Activated CD4-positive, alpha-beta T cell treated with anti-CD3 and anti-CD28 coated beads for 1 hour (primary cell): ENCODE results near the gene RGS7.
"Not testable (repeated sequence)": the region's sequence is repeated elsewhere in the genome, so short reads cannot be mapped to it uniquely, and the experiment has no call there.

Source experiments
- DNase-seq: peaks from one replicate; pipeline ENCODE4 v3.0.0-alpha.2; 2020

Gene RGS7

DNA sequence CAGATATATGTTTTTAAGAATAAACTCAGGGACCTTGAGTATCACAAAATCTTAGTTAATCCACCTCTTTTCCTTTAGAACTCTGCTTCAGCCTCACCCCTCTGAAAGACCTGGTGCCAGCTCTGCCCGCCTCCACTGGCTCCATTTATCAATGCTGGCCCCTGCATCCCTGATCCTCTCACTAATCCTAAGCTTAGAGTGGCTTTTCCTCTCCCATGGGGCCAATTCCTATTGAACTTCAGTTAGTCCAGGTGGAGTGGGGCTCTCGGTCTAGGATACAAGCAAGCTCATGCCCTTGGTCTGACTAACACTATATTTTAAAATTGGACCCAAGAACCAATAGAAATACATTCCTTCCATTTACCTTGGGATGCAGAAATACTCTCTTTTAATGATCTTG, 87.0 kb downstream of the RGS7 start:
- no peak for DNase-seq

DNA sequence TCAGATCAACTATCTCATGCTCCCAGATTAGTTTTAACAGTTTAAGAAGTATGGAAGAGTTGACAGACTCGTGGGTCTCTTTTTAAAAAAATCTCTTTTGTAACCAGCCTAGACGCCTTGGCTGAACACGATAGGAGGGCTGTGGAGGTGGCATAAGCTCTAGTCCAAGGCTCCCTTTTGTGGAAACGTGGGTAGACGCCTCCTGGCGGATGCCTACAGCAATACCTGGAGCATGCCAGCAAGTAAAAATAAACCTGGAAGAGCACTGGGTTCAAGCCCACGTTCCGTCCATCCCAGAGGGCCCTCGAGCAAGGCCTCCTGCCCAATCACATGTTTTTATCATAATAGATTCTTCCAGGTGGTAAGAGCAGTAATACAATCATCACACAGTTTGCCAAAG, 87.9 kb downstream of the RGS7 start:
- DNase-seq, result no peak

DNA sequence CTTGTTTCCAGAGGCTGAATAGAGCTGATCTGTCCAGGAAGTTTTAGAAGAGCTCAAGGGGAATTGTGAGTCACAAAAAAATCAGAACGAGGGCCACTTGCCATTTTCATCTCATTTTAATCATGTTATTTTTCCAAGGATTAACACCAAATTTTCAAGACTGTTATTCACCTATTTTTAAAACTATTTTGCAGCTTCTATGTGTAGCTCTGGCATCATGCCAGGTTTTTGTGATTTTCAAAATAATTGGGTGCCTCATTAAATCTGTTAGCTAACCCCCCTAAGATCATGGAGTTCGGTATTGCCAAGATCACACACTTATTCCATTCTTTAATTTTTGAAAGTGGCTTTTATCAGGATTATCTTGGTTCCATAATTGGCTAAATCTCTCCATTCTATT, 90.9 kb downstream of the RGS7 start:
- DNase-seq, result no peak

DNA sequence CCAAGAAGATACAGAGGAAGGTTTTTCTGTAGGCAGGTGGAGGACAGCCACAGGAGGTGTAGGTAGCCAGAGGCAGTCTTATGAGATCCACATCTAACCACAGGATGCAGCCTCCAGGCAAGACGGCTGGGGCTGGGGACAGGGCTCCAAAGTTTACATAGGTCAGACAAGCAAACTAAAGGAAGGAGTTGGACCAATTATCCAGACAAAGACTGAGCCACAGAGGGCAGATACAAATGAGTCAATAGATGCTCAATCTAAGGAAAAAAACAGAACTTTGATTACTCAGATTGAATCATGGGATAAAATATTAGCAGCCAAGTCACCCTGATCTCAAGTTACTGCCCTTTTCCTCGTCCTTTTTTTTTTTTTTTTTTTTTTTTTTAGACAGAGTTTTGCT, 91.6 kb downstream of the RGS7 start:
- no peak for DNase-seq

DNA sequence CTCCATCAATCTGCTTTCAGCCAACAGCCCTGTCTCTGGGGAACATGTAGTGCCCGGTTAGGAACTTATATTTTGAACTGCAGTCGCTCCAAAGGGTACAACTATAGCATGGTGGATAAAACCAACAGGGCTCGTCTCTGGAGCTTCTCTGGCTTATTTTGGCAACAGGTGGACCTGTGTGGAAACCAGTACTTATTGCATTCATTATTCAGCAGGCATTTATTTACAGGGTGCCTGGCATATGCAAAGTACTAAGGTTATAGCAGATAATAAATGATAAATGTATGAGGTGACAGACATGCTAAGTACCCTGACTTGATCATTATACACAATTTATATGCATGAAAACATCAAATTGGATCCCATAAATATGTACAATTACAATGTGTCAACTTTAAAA, 93.7 kb downstream of the RGS7 start:
- no peak for DNase-seq

DNA sequence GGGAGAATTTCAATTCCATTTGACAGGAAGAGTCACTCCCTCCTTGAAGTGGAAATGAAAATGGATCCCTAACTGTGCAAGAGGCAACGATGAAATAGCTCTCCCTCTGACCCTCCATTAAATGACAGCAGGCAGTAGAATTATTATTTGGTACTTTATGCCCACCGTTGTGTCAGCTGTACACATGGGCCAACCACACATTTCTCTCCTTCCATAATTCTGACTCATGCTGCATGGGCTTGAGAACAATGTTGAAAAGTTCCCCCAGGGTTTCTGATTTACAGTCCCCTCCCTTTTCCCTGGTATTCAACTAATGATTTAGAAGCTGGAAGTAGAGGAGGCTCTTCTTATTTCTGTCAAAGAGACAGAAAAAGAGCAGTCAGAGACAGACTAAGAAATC, 103.5 kb downstream of the RGS7 start:
- DNase-seq, result no peak

DNA sequence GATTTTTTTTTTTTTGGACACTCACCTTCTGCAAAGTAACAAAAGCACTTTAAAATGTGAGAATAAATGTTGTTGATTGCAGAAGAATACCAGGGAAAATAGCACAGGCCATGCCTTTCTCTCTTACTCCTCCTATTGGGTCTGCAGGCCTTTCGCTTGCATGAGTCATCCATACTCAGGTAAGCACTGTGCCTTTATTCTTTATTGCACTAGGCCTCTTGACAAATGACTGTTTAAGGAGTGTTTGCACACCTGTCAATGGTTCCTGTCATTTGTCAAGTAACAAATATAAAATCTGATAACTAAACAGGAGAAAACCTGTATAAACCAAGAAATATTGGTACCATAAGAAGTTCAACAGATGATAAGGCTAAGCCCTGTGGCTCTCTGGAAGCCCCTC, 106.5 kb downstream of the RGS7 start:
- DNase-seq, result no peak

DNA sequence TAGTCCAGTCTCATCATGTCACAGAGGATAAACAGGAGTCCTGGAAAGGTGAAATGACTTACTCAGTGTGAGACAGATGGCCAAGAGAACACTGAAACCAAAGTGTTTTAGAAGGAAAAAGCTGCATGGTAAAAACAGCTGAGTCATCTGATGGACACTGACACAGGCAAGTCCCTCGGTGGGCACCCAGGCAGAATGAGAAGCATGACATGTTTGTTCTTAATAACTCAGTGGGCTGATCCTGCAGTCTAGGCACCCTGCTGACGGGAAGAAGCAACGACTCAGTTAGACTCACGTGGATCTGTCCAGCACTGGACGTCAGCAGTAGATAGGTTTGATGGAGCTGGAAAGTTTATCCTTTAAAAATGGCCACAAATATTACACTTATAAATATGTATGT, 116.9 kb downstream of the RGS7 start:
- DNase-seq, result no peak

DNA sequence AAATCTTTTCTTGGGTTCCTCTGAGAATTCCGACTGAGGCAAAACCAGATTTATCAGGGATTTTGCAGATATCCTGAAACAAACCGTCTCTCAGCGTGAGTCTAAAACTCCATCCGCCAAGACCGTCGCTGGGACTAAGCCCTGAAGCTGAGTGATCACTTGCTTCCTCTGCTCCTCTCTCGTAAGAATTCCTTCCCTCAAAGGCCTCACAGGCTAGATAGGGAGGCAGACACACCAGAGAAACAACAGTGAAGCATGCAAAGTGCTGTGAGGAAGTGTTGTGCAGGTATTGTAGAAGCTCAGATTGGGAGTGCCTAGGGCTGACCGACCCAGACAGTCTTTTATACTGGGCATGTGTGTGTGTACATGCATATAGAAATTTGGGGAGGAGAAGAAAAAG, 119.1 kb downstream of the RGS7 start:
- DNase-seq, result no peak

DNA sequence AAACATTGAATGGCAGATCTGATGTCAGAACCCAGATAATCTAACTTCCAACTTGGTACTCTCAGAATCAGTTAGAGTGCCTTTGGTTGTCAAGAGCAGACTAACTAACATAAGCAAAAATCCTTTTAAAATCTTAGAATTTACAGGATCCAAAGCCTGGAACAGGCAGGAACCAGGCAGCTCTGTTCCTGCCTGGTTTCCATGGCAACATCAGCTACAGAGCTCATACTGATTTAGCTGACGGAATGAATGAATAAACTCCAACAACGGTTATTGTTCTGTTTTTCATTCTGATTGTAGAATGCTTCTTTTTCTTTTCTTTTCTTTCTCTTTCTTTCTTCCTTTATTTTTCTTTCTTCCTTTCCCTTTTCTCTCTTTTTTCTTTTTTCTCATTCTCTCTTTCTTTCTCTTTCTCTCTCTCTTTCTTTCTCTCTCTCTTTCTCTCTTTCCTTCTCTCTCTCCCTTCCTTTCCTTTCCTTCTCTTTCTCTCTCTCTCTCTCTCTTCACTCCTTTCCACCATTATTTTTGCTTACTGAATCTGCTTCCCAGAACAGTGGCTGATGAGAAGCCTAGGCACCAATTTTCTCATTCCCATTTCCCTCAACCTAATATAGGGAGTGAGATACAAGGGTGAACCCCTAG, 121.6 kb downstream of the RGS7 start:
- DNase-seq, result no peak

DNA sequence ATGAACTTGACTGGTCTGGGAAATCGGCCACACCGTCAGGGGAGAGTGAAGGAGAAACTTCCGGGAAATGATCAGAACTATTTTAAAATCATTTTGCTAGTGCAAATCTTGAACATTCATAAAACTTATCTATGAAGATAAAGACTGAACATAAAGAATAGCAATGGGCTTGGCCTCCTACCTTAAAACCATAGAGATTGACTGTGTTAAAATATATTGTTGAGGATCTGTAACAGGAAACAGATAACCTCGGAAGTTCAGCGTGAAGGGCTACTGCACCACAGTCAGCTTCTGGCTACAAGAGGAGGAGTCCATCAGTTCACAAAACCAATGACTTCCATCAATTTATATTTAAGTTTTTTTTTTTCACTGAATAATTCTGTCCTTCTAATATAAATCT, 127.3 kb downstream of the RGS7 start:
- no peak for DNase-seq

DNA sequence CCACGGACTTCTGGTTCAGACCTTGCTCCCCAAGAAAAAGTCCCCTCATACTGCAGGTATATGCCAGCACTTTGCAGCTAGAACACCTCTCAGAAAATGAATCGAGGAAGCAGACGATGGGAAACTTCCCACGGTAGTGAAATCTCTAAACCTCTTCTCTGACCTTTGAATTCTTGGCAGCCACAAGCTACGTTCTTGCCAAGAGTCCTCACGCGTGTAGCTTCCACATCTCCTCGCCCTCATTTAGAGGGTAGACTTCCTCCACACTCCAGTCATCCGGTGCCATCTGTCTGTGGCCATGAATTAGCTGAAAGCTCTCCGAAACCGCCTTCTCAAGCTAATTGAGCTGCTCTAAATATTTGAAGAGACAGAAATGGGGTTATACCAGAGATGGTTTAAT, 127.8 kb downstream of the RGS7 start:
- DNase-seq, result no peak

DNA sequence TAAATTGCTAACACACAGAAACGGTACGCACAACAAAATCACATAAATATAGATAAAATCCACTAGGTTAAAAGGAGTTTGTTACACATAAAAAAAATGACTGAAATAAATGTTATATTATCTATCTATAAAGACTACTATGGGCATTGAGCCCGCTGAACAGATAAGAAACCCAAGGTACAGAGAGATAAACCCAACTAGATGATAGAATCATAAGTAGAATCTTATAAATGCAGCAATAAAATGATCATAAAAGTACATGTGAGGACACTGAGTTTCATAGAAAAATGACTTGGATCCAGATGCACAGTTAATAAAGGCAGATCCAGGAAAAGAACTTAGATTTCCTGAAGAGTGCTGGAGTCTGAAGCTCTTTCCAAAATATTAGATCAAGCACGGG, 128.7 kb downstream of the RGS7 start:
- no peak for DNase-seq

DNA sequence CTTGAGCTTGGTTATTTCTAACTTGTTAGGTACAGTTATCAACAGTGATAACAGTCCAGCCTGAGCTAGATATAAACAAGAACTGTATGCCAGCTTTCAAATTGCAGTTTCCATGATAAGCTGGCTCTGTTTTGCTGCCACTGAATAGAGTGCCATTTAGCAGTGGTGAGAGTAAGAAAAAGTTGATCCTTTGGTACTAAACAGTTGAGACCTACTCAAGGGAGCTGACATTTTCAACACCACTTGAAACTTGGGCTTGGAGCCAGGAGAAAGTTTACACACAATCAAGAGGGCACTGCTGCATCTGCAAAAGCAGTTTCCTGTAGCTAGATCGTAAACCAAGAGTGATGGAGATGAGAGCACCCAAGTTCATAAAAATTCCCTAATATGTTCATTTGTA, 131.3 kb downstream of the RGS7 start:
- DNase-seq, result no peak

DNA sequence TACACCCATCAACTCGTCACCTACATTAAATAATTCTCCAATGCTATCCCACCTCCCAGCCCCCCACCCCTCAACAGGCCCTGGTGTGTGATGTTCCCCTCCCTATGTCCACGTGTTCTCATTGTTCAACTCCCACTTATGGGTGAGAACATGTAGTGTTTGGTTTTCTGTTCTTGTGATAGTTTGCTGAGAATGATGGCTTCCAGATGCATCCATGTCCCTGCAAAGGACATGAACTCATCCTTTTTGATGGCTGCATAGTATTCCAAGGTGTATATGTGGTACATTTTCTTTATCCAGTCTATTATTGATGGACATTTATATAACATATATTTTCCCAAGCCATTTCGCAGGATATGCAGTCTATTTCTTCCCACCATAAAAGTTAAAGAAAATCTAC, 132.8 kb downstream of the RGS7 start:
- DNase-seq, result not testable (repeated sequence)

DNA sequence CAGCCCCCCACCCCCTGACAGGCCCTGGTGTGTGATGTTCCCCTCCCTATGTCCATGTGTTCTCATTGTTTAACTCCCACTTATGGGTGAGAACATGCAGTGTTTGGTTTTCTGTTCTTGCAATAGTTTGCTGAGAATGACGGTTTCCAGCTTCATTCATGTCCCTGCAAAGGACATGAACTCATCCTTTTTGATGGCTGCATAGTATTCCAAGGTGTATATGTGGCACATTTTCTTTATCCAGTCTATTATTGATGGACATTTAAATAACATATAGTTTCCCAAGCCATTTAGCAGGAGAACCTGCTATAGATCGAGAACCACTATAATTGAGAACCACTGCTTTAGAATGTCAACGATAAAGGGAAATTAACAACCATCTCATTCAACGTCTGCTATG, 134.2 kb downstream of the RGS7 start:
- DNase-seq, result not testable (repeated sequence)

DNA sequence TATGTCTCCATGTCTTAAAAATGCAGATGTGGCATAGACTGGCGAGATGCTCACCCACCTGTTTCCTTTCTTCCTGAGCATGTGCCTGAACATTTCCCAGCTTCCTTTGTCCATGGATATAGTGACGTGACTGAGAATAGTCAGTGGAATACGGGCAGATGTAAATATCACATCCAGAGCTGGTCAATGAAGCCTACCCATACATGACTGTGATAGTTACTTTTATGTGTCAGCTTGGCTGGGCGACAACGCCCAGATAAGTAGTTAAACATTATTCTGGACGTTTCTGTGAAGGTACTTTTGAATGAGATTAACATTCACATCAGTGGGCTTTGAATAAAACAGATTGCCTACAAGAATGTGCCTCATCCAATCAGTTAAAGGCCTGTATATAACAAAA, 135.7 kb downstream of the RGS7 start:
- no peak for DNase-seq

DNA sequence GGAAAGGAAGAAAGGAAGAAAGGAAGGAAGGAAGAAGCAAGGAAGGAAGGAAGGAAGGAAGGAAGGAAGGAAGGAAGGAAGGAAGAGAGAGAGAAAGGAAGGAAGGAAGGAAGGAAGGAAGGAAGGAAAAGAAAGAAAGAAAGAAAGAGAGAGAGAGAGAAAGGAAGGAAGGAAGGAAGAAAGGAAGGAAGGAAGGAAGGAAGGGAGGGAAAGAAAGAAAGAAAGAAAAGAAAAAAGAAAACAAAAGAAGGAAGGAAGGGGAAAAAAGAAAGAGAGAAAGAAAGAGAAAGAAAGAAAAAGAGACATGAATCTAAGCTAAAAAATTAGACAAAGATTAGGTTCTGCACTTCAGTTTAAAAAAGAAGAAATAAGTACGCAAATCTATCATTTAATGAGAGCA, 136.1 kb downstream of the RGS7 start:
- not testable (repeated sequence) for DNase-seq

DNA sequence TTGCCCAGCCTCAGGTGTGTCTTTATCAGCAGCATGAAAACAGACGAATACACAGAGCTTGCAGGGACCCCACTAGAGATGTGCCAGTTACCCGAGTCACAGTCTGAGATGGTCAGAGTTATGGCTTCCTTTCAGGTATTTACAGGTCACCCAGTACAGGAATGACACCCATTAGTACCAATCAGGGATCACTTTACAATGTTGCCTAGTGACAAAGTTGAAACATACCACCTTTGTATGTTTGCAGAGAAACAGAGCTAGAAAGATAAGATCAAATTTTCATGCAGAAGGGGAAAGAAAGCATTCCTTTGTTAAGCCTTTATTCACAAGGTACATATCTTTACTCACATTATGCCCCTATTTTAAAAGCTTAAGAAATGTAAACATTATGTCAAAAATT, 137.6 kb downstream of the RGS7 start:
- DNase-seq, result no peak

DNA sequence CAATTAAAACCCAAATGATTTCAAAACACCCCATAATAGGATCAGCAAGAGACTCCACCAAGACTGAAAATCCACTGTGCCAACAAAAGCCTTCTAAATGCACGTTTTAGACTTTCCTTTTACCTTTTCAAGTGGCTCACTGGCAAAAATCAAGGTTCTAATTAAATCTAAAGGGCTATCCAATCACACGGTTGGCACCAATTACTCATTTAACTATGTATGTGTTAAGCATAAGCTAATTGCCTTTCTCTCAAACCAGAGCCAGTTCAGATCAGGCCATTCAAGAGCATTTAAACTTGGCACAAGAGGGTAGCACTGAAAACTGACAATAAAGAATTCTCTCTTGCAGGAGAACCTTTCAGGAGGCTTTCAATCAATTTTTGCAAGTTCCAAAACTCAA, 139.5 kb downstream of the RGS7 start:
- DNase-seq, result no peak

DNA sequence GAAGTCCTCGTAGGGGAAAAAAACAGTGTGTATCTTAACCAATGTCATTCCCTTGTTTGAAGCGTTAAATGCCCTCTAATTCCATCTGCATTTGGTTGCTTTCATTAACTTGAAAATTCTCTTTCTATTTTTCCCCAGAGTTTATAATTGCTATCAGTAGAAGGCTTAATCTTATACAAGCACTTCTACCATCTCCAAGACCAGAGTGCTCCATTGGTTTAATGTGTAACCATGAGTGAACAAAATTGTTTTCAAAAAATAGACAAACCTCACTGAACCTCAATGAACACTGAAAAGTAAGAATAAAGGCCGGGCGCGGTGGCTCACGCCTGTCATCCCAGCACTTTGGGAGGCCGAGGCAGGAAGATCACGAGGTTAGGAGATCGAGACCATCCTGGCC, 141.3 kb downstream of the RGS7 start:
- DNase-seq, result no peak

DNA sequence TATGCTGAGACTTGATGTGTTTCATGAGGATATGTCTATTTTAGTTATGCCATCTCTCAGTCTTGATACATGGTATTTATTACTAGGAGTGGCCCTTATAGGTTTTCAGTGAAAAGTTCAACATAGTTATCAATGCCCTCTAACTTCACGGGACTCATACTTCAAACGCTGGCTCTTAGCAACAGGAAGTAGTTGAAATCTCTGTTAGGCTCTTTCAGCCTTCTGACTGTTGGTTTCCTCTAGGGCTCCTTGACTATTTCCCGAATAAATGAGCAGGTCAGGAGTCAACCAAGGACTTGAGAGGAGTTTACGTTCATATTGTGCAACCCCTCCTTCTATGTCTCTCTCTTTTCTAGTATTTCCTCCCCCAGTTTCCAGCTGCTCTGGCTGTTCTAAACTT, 141.8 kb downstream of the RGS7 start:
- no peak for DNase-seq

DNA sequence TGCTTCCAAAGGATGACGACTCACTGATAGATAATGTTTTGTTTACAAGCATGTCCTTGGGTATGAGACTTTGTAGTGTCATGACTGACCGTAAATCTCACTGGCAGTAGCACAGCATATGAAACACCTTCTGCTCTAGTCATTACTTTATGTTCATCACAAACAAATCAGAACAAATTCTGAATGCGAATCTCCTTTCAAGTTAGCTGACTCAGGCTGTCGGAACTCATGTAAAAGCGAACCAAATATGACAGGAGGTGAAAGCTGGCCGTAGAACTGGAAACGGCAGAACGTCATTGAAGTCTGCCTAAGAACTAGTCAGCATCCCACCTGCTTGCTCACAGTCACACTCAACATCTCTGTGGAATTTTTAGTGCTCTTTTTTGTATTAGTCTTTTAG, 143.9 kb downstream of the RGS7 start:
- DNase-seq, result no peak

DNA sequence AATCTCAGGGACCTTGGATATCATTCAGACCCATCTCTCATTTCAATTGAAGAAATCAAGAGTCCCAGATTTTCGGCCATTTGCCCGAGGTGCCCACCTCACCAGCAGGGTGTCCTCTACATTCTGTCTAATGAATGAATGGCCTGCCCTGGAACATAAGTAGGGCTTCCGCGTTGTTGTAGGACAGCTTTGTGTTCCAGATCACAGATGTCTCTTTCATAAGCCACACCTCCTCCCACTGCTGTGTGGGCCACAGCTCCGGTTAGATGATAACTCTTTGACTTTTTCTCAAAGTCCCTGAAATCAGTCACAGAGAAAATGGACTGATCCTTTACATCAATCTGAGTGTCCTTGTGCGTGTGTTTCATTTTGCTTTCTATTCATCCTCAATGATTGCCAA, 144.4 kb downstream of the RGS7 start:
- DNase-seq, result no peak

DNA sequence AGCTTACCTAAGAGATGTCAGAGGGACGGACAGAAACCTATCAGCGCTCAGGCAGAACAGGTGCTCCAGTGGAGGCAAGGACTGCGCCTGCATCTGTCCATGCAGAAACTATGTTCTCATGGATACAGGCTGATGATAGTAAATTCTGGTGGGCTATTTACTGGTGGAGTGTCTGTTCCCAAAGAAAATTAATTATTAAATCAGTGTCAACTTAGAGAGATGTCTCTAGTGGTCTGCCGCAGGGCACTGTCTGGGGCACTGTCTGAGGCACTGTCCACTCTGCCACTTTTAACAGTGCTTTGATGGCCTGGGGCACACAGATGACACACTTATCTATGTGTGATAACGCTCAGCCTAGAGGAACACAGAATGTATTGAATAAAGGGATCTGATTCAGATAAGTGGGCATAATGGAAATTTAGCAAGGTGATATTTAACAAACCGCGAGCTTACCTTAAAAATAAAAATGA, 148.1 kb downstream of the RGS7 start:
- no peak for DNase-seq

DNA sequence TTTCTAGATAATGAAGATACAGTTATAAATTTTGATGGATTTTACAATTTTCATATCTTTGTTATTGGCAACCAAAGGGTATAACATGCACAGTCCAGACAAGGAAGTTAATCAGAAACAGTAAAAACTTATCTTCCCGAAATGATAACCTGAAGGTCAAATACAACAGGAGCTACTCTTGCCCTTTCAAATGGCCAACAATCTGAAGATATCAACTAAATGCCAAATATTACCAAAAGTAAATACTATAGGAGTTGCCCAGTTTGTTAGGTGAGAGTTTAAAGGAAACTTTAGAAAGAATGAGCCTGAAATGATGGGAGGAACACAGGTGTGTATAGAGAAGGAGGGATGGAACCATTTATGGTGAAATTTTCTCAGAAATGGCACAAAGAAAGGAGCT, 153.2 kb downstream of the RGS7 start:
- no peak for DNase-seq
